Right atrium auricular region (tissue), 2 donors: ENCODE data around the gene FEV. TPM values are rescaled to one million over a fixed set of nuclear protein-coding genes. Genes with fewer than 3 reads are reported as not detected.

Experiments
- DNase-seq: peaks from one replicate; pipeline ENCODE4 v3.0.0-alpha.2; 2019; ENCODE audit warnings: low spot score
- H3K27ac ChIP-seq, 2 donors: fragments of 200-600 bp; sonication (generic); 1 replicate in 1 of 2; 2 replicates in 1 of 2; pipeline ENCODE4 v1.5.1; 2016 to 2019
- H3K27me3 ChIP-seq, 2 donors: fragments of 200-600 bp; sonication (generic); one replicate each; pipeline versions ENCODE4 v1.5.1 to v1.6.0; 2017 to 2019
- H3K36me3 ChIP-seq: fragments of 200-600 bp; sonication (generic); one replicate; pipeline ENCODE4 v1.5.1; 2016
- H3K4me1 ChIP-seq, 2 donors: fragments of 200-600 bp; sonication (generic); one replicate each; pipeline versions ENCODE4 v1.5.1 to v1.6.0; 2017 to 2019
- H3K4me3 ChIP-seq, 2 donors: fragments of 200-600 bp; sonication (generic); 1 replicate in 1 of 2; 2 replicates in 1 of 2; pipeline ENCODE4 v1.5.1; 2017 to 2019; ENCODE audit warnings: mild to moderate bottlenecking in 1 of 2, moderate library complexity in 1 of 2
- H3K9me3 ChIP-seq, 2 donors: fragments of 200-600 bp; sonication (generic); one replicate each; pipeline ENCODE4 v1.5.1; 2019
- CTCF ChIP-seq, 2 donors: fragments of 200-600 bp; sonication (generic); IDR thresholded peaks; one replicate each; pipeline ENCODE4 v1.5.1; 2019; ENCODE audit warnings: antibody characterized with exemption in 2 of 2
- total RNA-seq, 2 donors: library from RNA; depleted of rRNA; stranded (reverse); fragments of >200 nt; gene quantifications; one replicate each; pipeline ENCODE4 v1.1.0, GENCODE V29; 2016

The FEV gene
- total RNA-seq, 2 donors from 2014 or later, result not detected

GRCh38 chr2:218990612-218991011 lies 5.6 kb upstream of the FEV start:
- no peak for TF ChIP-seq CTCF (IDR thresholded peaks at IDR 0.05)

DNA sequence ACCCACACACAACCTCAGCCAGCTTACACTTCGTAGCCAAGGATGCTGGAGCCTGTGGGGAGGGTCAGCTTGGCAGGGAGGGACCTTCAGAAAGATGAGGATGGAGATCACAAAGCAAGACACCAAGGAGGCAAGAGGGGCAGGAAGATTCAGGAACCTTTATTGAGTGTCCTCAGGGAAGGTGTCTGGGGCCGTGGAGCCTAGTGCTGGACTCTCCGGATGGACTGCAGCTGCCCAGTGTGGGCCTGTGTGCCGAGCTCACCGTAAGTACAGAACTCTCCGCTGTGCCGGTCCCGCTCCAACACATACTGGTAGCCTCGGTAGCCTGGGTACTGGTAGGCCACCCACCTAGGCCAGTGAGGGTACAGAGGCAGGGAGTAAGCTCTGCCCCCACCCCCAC lies 5.1 kb upstream of the FEV start:
- no peaks in the 10 kb centered on the region for H3K9me3 ChIP-seq
- H3K4me3 ChIP-seq, result no peak overlapping the region
- H3K36me3 ChIP-seq, result no peaks in the 10 kb centered on the region
- H3K27ac ChIP-seq, result no peak overlapping the region
- H3K4me1 ChIP-seq, result peaks cover 0 to 22% of the 10 kb centered on the region in 2 donors
- H3K27me3 ChIP-seq, result peaks cover 36 to 93% of the 10 kb centered on the region in 2 donors
- no peak for TF ChIP-seq CTCF (IDR thresholded peaks at IDR 0.05)
- no peak for DNase-seq

More at GRCh38 chr2:218990612-218991011, 5.6 kb upstream of the FEV start:
- H3K9me3 ChIP-seq, result no peaks in the 10 kb centered on the region
- no peak overlapping the region for H3K27ac ChIP-seq
- H3K4me3 ChIP-seq, result no peak overlapping the region
- H3K4me1 ChIP-seq, result peaks cover 0 to 18% of the 10 kb centered on the region in 2 donors
- no peak for DNase-seq
- peaks cover 35 to 89% of the 10 kb centered on the region in 2 donors for H3K27me3 ChIP-seq
- H3K36me3 ChIP-seq, result no peaks in the 10 kb centered on the region

- no peak overlapping the region for H3K4me3 ChIP-seq
- peaks cover 0 to 31% of the 10 kb centered on the region in 2 donors for H3K4me1 ChIP-seq
- H3K36me3 ChIP-seq, result no peaks in the 10 kb centered on the region
- no peaks in the 10 kb centered on the region for H3K9me3 ChIP-seq
- peaks cover 34 to 93% of the 10 kb centered on the region in 2 donors for H3K27me3 ChIP-seq
- DNase-seq, result no peak
- TF ChIP-seq CTCF (IDR thresholded peaks at IDR 0.05), result no peak
- no peak overlapping the region for H3K27ac ChIP-seq
Observed at GRCh38 chr2:218988650-218989049, 3.7 kb upstream of the FEV start.

GRCh38 chr2:218988164-218988563 lies 3.2 kb upstream of the FEV start:
- Histone ChIP-seq H3K4me3 (no peak overlapping the region), H3K27me3 (peaks cover 35 to 93% of the 10 kb centered on the region in 2 donors), H3K4me1 (peaks cover 0 to 28% of the 10 kb centered on the region in 2 donors), H3K36me3 (no peaks in the 10 kb centered on the region), H3K27ac (no peak overlapping the region), H3K9me3 (no peaks in the 10 kb centered on the region)
- no peak for TF ChIP-seq CTCF (IDR thresholded peaks at IDR 0.05)
- DNase-seq, result no peak

GRCh38 chr2:218986148-218986761 lies 1.3 kb upstream of the FEV start:
- H3K27me3 ChIP-seq, result peaks cover 42 to 91% of the 10 kb centered on the region in 2 donors

More at GRCh38 chr2:218986148-218986761, 1.3 kb upstream of the FEV start:
- no peak overlapping the region for H3K4me3 ChIP-seq
- TF ChIP-seq CTCF (IDR thresholded peaks at IDR 0.05), result no peak
- H3K4me1 ChIP-seq, result peaks cover 0 to 39% of the 10 kb centered on the region in 2 donors
- no peaks in the 10 kb centered on the region for H3K9me3 ChIP-seq
- DNase-seq, result no peak
- no peaks in the 10 kb centered on the region for H3K36me3 ChIP-seq
- H3K27ac ChIP-seq, result no peak overlapping the region
